Stimulated activated CD8-positive, alpha-beta memory T cell treated with anti-CD3 and anti-CD28 coated beads, Interleukin-2, amount 100 ng/mL, for 48 hours (primary cell): ENCODE measurements around the gene ADAMTS19.

Experiments used
- DNase-seq, 2 donors: peaks; one replicate each; pipeline ENCODE4 v3.0.0-alpha.2; 2020; ENCODE audit warnings: low read depth in 2 of 2

ADAMTS19 gene

DNA sequence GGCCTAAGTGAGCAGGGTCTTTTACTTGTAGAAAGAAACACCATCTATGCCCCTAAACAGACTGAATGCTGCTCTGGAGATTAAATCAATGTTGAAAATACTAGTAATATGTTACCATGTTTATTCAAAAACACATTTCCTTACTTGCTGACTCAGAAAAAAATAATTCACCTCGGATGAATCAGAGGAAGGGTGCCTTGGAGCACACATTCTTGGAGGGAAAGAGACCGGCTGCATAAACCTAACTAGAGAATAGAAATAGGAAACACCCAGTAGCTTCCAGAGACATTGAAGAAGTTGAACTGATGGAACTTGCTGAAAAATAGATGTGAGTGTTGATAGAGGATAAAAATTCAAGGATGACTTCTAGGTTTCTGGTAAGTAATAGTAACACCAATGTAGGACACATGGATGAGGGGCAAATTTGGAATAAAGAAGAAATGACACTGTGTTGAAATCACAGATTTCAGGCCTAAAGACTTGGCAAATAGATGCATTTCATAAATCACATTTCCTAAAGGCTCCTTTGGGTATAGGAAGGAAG is 210.9 kb downstream of the ADAMTS19 start:
- DNase-seq = no peak

DNA sequence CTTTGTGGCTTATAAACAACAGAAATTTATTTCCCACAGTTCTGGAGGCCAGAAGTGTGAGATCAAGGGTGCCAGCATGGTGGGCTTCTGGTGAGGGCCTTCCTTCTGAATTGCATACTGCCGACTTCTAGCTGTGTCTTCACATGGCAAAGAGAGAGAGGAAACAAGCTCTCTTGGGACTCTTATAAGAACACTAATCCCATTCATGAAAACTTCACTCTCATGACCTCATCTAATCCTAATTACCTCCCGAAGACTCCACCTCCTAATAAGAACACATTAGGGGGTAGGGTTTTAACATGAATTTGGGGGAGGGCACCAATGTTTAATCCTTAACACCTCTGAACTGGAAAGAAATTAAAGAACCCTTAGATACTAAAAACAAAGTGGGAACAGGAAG is 211.9 kb downstream of the ADAMTS19 start:
- DNase-seq = no peak

DNA sequence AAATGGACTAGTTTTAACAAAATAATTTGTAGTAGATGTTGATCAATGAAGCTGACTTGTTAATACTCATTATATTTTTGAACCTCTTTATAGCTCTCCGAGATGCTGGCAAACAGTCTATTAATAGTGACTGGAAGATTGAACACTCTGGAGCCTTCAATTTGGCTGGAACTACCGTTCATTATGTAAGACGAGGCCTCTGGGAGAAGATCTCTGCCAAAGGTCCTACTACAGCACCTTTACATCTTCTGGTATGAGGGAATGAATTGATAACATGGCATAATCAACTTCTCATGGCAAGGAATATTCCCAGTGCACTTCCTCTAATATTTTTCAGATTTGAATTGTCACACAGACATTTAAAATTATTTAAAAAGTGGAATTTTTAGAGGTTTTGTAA is 219.6 kb downstream of the ADAMTS19 start:
- DNase-seq = no peak

DNA sequence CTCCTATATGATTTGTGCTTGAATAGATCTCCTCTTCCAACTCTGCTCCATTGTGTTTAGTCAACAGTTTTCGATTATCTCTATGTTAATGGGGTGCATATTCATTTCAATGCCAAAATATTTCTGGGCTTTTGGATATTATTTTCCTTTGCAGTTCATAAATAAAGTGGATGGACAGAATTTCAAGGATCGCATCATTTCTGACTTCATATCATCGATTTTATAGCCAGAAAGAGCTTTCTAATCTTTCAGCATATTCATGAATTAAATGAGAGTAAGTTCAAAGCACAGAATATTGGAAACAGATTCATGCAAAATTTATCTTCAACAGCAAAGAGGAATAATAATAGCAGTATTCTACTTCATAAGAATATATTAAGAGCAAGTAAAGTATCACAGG is 227.8 kb downstream of the ADAMTS19 start:
- DNase-seq = no peak

DNA sequence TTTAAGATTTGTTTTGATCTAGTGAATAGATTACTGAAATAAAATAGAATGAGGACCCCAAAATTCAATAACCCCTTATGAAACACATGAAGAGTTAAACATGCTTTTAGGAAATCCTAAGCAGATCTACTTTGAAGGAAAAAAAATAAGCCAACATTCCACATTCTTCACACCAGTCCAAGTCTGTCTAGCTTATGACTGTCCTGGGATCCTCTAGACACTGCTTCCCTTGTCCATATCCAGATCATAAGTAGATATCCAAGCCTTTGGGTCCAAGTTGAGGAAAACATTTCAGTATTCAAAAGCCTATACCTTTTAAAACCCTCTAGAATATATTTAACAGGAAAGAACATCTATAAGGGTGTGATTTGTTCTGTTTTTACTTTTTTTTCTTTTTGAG is 228.9 kb downstream of the ADAMTS19 start:
- DNase-seq = no peak

DNA sequence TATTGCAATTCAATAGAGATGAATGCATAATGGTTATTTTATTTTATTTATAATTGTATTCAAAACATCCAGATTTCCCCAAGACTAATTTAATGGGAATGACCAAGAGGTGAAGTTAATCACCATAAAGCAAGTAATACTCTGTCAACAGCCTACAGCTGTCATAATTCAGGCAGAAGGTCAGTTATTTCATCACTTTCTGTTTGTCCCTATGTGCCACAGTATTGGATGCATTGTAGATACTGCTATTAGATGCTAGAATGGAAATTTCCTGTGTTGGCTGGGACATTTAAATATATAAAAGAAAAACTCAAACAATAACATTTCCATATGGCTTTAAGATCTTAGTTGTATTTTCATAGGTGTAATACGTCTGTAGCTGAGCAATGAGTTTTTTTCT is 231.1 kb downstream of the ADAMTS19 start:
- no peak for DNase-seq

DNA sequence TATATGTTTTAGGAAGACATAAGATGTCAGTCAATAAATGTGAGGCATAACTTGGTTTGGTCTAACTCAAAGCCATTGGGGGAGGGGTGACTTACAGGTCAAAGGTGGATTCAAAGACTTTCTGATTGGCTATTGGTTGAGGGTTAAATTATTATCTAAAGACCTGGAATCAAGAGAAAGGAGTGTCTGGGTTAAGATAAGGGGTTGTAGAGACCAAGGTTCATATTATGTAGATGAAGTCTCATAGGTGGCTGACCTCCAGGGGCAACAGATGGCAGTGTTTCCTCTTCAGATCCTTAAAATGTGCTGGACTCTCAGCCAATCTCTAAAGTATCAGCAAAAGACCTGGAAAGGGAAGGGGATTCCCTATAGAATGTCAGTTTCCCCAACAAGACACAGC is 236.5 kb downstream of the ADAMTS19 start:
- DNase-seq = no peak

DNA sequence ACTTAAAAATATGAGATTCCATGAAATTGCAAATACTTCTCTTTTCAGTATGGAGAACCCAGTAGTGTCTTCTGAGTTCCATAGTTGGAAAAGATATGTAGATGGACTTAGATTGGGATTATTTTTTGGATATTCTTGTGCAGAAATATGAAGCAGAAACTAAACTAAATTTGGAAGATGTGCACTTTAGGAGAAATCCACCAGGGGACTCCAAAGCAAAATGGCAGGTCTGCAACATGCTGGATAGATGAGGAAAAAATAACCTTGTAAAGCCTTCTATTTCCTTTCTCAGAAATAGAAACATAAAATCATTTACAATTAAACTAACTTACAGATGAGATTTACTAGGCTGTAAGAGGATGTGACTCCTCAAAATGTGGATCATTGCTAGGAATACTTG is 238.6 kb downstream of the ADAMTS19 start:
- no peak for DNase-seq

DNA sequence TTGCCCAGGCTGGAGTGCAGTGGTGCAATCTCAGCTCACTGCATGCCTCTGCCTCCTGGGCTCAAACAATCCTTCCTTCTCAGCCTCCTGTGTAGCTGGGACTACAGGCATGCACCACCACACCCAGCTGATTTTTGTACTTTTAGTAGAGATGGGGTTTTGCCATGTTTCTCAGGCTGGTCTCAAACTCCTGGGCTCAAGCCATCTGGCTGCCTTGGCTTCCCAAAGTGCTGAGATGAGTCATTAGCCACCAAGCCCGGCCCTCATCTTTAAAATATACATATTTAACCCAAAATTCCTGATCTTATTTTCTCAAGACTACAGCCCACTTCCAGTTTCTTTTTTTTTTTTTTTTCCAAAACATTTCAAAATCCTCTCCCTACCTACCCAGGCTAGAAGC is 256.1 kb downstream of the ADAMTS19 start:
- DNase-seq = no peak

DNA sequence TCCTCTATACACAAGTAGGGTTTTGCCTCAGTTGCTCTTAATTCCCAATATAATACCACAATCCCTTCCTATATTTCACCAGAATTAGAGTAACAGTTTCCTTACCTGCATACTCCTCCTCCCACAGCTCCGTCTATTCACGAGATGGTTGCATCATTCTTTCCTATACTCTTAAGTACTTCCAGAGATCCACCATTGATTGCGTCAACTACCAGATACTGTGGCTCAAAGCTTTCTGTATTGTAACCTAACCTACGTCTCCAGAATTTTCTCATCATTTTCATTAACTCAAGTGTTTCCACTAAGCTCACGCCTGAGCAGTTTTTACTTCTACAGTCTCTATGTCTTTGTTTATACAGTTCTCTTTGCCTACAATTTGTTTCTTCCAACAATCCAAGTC is 256.6 kb downstream of the ADAMTS19 start:
- no peak for DNase-seq

DNA sequence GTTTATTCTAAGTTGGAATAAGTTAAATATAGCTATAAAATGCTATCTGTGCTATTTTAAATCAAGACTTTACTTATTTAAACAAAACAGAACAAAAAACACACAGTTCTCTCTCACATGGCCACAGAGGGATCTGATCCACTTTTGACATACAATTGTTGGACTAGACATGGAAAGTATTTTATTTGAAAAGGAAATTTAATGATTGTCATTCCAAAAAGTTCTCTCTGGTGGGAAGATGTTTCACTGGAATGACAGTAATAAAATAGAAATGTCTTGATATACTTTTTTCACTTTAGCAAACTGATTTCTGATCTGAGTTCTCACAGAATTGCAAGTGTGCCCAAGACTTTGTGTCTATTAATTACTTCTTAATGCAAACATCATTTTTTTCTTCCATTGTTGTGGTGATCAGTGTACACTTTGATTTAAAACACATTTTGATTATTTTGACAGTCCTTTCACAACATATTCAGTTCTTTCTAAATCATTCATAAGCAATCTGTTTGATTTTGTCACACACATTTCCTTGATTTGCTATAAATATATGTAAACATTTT is 257.7 kb downstream of the ADAMTS19 start:
- no peak for DNase-seq

DNA sequence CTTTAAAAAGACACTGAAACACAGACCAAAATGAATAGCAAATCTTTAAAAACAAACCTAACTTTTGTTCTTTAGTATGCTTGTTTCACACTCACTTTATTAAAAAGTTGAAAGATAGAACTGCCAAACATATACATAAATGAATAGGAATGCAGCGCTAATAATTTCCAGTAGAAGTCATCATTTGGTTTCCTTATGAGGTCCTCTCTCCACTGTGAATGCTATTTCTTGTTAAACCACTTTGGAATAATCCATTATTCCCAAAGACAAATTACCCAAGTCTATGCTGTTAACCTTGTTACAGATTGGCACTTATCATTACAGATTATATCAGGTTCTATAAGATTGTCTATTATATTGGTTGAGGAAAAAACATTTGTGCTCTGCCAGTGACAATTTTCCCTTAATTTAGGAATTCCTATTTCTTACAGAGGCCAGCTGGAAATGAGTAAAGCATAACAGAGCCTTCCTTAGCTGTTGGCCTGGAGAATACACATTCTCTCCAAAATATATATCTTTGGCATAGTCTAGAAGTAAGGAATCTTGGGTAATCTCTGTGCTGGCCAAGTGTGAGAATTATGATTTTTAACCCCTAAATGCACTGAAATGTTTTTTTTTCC is 258.5 kb downstream of the ADAMTS19 start:
- no peak for DNase-seq

DNA sequence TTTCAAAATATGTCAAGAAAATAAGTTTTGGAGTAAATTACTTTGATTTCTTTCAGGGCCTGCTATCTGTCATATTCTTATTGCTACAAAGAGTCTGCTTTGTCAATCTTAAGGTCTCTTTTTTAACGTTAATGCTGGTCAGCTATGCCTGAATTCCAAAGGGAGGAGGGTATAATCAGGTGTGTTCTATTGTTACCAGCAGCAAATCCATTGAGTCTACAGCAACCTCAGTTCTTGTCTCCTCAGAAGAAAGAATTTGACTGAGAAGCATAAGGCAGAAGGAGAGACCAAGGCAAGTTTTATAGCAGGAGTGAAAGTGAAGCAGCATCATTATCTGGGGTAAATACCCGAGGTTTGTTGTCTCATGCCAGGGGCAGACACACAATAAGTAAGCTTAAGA is 264.1 kb downstream of the ADAMTS19 start:
- no peak for DNase-seq

DNA sequence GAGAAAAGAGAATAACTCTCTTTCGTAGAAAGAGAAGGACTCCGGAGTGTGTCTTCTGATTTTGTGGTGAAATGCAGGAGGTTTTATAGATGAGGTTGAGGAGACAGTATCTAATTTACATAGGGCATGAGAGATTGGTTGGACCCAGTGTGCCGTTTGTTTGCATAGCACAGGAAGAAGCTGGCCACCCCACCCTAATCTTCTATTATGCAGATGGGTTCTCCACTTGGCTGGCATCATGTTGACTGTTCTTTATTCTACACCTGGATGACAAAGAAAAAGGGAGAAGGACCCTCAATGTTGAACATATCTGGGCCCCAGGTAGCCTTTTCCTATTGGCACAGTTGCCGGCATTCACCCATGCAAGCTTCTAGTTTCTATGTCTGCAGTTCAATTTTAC is 264.5 kb downstream of the ADAMTS19 start:
- DNase-seq = no peak

DNA sequence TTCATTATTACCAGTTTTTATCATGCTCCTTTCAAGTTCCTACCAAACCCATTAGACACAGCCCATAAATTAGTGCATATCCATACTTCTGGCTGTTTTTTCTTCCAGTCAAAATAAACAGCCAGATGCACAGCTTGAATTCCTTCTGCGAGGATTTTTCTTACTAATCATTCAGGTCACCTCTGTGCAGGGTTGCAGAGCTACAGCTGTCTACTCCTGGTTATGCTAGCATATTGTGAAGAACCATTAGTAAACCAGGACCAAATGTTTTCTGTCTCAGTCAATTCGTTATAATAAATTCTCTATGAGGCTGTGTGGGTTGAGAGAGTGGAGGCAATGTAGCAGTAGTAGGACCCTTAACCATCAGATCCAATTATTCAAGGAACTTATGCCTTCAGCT is 279.7 kb downstream of the ADAMTS19 start:
- DNase-seq = no peak

DNA sequence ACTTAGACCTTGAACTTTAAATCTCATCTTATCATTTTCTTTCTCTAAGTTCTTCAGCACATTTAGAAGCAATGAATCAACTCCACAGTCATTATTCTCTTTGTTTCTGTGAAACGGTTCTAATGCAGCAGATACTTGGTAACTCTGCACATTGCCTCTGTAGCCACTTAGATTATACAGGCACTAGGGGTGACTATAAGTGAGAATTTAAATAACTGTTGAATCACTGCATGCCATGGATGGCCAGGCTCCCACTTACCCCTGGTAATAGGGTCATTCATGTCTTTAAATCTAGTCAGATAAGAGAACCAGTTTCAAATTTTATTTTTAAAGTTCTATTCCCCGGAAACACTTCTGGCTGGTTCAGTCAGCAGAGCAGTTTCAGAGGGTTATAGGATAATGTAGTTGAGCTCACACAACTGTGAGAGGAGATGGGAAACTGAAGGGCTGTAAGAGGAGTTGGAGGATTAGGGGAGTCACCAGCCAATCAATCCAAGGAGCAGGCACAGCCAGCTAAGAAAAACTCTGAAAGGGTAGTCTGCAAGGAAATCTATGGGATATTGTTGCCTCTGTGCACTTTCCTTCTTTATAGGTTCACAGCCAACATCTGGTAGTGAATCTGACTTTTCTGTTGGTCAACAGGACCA is 283.6 kb downstream of the ADAMTS19 start:
- no peak for DNase-seq

DNA sequence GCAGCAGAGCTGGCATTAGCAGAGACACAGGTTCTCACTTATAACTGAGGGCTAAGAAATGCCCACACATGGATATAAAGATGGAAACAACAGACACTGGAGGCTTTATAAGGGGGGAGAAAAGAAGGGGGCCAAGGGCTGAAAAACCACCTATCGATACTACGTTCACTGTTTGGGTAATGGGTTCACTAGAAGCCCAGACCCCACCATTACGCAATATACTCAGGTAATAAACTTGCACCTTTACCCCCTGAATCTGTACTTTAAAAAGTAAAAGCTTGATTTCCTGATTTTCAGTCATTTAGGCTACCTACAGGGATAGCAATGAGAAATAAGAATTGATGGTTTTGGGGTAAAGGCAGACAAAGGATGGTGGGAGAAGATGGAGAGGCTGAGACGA is 285.9 kb downstream of the ADAMTS19 start:
- DNase-seq = no peak

DNA sequence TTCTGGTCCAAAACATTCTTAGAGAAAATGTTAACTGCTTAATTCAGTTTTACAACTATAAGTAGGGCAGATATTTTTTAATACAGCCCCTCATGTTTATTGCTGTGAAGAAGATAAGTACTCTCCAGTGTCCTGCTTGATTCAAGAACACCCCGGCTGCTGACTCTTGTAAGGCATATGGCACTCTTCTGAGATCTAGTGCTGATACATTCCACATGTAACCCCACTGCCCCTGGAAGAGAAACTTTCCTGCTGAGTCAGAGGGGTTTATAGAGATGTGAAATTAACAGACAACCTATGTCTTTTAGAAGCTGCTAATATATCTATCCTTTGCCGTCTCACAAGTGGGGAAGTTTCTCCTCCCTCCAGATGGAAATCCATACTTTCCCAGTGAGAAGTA is 286.8 kb downstream of the ADAMTS19 start:
- no peak for DNase-seq

DNA sequence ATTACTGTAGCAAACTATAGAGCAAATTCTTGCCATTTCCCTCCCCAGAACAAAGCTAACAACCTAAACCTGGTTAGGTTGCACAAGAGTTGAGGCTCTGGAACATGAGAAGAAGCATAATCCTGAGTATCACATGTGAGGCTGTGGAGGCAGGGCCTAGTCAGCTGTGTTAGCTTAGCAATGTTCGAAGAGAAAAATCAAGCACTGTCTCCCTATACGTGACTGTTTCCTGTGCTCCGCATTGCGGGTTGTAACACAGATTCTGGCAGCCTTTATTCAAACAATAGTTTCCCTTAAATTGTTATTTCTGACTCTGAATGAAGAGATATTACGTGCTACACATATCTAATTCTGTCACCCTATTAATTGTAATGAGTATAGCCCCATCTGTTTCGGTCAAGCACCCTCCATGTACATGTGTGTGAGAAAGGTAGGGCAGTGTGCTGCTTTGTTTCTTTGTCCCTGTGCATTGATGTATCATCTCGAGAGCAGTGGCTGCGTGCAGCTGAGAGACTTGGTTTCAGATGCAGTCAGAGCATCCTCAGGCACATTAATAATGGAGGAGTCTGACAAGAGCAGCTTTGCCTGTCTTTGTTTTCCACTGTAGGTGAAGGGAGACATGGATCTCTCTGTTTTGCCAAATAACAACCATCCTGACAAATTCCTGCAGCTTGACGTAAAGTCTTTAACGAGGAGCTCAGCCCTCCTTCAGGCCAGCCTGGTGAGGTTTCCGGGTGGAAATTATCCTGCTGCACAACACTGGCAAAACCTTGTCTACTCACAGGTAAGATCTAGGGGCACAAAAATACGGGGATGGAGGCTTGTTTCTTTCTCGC is 287.7 kb downstream of the ADAMTS19 start, which contains the start of gene MINAR2:
MINAR2 (plus strand) TSS at position 523 of the 836 bp plus-strand sequence; CDS start at position 620, 97 bp downstream.
- no peak for DNase-seq

DNA sequence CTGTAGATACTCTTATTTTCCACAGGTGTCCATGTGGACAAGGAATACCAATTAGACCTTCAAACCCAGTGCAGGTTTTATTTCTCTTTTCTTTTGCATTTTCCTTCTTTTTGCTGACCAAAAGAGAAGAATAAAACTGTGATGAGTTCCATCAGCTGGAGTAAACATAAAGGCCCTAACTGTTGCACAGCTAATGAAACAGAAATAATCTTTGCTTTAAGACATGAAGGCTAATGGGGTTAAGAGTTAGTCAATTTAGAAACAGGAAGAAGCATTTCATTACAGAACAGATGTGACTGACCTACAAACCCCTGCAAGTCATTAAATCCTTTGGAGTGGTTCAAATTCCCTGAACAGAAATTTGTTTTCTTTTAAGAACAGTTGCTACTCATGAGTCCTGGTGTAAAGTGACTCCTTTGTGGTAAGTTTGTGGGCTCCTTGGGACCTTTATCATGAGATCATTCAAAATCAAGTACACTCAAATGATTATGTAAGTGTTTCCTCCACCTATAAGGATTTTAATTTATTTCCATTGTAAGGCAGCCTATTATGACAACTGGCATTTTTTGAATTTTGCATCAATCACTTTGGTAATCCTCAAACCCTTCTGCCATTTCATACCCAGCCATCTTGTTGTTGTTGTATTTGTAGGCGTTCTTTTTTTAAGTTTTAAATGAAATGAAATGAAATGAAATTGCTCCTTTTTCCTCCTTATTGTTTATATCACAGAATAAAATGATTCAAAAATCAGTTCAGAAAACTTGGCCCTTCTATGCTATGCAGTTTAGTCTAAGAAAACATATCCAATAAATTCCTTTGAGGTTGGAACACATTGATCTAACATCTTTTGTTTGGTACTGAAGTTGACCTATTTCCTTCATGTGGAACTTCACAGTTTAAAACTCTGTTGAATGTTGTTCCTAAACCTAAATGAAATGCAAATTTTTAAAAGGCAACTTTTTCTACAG is 289.1 kb downstream of the ADAMTS19 start:
- no peak for DNase-seq
